ENCODE results near the gene PCK1. TPM values are rescaled to one million over a fixed set of nuclear protein-coding genes. Genes with fewer than 3 reads are reported as not detected.

PCK1 gene
- total RNA-seq, 1 experiment from 2014 or later, result 0.49 TPM

Other genes with a start within 250 kb of the PCK1 start
- gene SPO11, start 231.3 kb upstream of the PCK1 start, total RNA-seq (2021; ENCODE audit: unreplicated experiment), result not detected
- 46.3 TPM for gene RAE1, start 209.9 kb upstream of the PCK1 start, total RNA-seq (2021; ENCODE audit: unreplicated experiment)
- 36.2 TPM for gene RBM38, start 169.7 kb upstream of the PCK1 start, total RNA-seq (2021; ENCODE audit: unreplicated experiment)
- 0.34 TPM for gene CTCFL, start 36.0 kb upstream of the PCK1 start, total RNA-seq (2021; ENCODE audit: unreplicated experiment)
- not detected for gene ZBP1, start 59.3 kb downstream of the PCK1 start, total RNA-seq (2021; ENCODE audit: unreplicated experiment)
- 0.64 TPM for gene PMEPA1, start 148.9 kb downstream of the PCK1 start, total RNA-seq (2021; ENCODE audit: unreplicated experiment)

All from HCT116 (cell line).